ENCODE measurements around the gene UBE2L6. TPM values are rescaled to one million over a fixed set of nuclear protein-coding genes. Genes with fewer than 3 reads are reported as not detected.

Gene UBE2L6
- polyA plus RNA-seq, 3 donors = 101 to 284 (median 268) TPM

DNA sequence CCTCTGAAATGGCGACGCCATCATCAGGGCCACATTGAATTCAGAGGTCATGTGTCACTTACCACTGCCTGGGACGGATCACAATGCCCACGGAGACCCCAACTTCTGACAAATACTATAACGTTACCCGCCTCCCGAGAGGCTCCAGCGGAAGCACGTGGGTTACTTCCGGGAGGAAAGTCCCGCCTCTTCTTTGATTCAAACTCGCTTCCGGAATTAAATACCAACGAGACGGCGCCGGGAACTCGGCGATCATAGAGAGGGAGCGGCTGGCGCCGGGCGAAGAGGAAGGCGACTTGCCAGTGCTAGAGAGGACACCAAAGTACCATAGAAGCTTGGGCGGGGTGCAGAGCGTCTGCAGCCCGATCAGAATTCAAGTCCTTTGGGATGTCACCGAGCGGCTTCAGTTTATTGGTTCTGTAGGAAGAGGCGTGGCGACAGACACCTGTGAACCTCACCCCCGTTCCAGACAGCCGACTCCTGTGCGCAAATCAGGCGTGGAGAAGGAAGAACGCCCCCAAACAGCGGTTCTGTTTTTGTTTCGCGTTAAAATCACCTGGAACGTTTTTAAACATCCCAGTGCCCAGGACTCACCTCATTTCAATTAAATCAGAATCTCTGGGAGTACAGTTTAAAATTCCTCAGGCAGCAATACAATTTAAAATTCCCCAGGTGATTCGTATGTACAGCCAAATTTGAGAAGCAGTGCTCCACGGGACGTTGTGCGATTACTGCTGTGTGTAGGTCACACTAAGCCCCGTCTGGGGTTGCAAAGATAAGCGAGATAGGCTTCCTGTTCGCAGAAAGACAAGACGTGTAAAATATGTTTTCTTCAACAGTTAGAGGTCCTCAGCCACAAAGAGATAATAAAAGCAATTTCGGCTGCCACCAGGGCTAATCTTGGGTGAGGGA, 36.6 kb downstream of the UBE2L6 start, which contains the start of gene TIMM10:
Gene TIMM10, minus strand, starts transcription at position 159 of the 912 bp plus-strand sequence. CDS start 565 bp downstream, outside the sequence.
- intact Hi-C loops (cut with micrococcal nuclease) = loop anchor here in 1 of 2 donors (10.0 kb wide), 1 partner anchor 174 kb away; no protein-coding TSS in a partner anchor
- Histone ChIP-seq H4K20me1 (ENCODE audit: insufficient read depth, low read length) (no peaks in the 10 kb centered on the region), H3K4me1 (ENCODE audit: control insufficient read depth in 1 of 2, insufficient read depth in 2 of 2, low read length in 2 of 2) (peaks cover 23 to 27% of the 10 kb centered on the region in 2 donors), H3K36me3 (replicated peaks in 1 of 2; ENCODE audit: control insufficient read depth in 1 of 2, insufficient read depth in 2 of 2, low read length in 2 of 2) (peaks cover 5 to 8% of the 10 kb centered on the region in 2 donors), H2AFZ (ENCODE audit: insufficient read depth, low read depth, low read length, poor library complexity, severe bottlenecking) (peak within 1 kb of the TSS; percentile 90), H3K27ac (ENCODE audit: low read depth in 1 of 2, low read length in 2 of 2) (peak within 1 kb of the TSS; percentile 32 to 91), H3K4me3 (replicated peaks in 1 of 3; ENCODE audit: low read depth in 2 of 3, low read length in 3 of 3) (peak within 1 kb of the TSS; percentile 79 to 98 (median 80)), H3K9ac (ENCODE audit: insufficient read depth, low read length, poor library complexity, severe bottlenecking) (peak within 1 kb of the TSS; percentile 73), H3K9me3 (replicated peaks in 1 of 2; ENCODE audit: control insufficient read depth in 1 of 2, insufficient read depth in 1 of 2, low read length in 2 of 2) (no peaks in the 10 kb centered on the region), H3K4me2 (replicated peaks; ENCODE audit: extremely low read depth, low read length, poor library complexity, severe bottlenecking) (peak within 1 kb of the TSS; percentile 98), H3K27me3 (ENCODE audit: control insufficient read depth in 2 of 2, insufficient read depth in 2 of 2, low read length in 2 of 2) (no peaks in the 10 kb centered on the region), H3K79me2 (ENCODE audit: insufficient read depth, low read length) (peaks cover 23% of the 10 kb centered on the region)
- peaks cover 18% of the 10 kb centered on the region for H3K4me1 Mint-ChIP-seq
- no peaks in the 10 kb centered on the region for H3K9me3 Mint-ChIP-seq
- under 1% methylated on average over 40 of the region's 49 CpGs for WGBS (ENCODE audit: insufficient coverage)
- H3K27me3 Mint-ChIP-seq (ENCODE audit: low read depth in 3 of 3) = peaks cover 0 to 3% (median 0%) of the 10 kb centered on the region in 3 donors
- DNase-seq = peak; percentile 86 to 92 (median 87)
- H3K27ac Mint-ChIP-seq = peak within 1 kb of the TSS; percentile 79 to 93 (median 89)
- peaks cover 12 to 13% of the 10 kb centered on the region in 2 donors for H3K36me3 Mint-ChIP-seq
- peak within 1 kb of the TSS; percentile 95 to 98 for H3K4me3 Mint-ChIP-seq
- TF ChIP-seq CTCF (IDR thresholded peaks at IDR 0.05) = no peak

GRCh38 chr11:57530215-57530595, 37.3 kb downstream of the UBE2L6 start:
- peak overlapping the region; percentile 79 to 93 (median 89) for H3K27ac Mint-ChIP-seq
- peaks cover 18% of the 10 kb centered on the region for H3K4me1 Mint-ChIP-seq
- DNase-seq = no peak
- no peaks in the 10 kb centered on the region for H4K20me1 ChIP-seq (ENCODE audit: insufficient read depth, low read length)
- peak overlapping the region; percentile 90 for H2AFZ ChIP-seq (ENCODE audit: insufficient read depth, low read depth, low read length, poor library complexity, severe bottlenecking)
- H3K27me3 ChIP-seq (ENCODE audit: control insufficient read depth in 2 of 2, insufficient read depth in 2 of 2, low read length in 2 of 2) = no peaks in the 10 kb centered on the region
- TF ChIP-seq CTCF (IDR thresholded peaks at IDR 0.05) = no peak
- H3K4me3 Mint-ChIP-seq = peak overlapping the region; percentile 95 to 98
- H3K36me3 Mint-ChIP-seq = peaks cover 12 to 16% of the 10 kb centered on the region in 2 donors
- intact Hi-C loops (cut with micrococcal nuclease) = loop anchor here in 1 of 2 donors (10.0 kb wide), 1 partner anchor 175 kb away; no protein-coding TSS in a partner anchor
- peaks cover 0 to 3% (median 0%) of the 10 kb centered on the region in 3 donors for H3K27me3 Mint-ChIP-seq (ENCODE audit: low read depth in 3 of 3)
- H3K9ac ChIP-seq (ENCODE audit: insufficient read depth, low read length, poor library complexity, severe bottlenecking) = peak overlapping the region; percentile 73
- peaks cover 23 to 27% of the 10 kb centered on the region in 2 donors for H3K4me1 ChIP-seq (ENCODE audit: control insufficient read depth in 1 of 2, insufficient read depth in 2 of 2, low read length in 2 of 2)
- peaks cover 0 to 1% (median 0%) of the 10 kb centered on the region in 7 donors for H3K9me3 Mint-ChIP-seq
- peak overlapping the region; percentile 79 to 98 (median 80) for H3K4me3 ChIP-seq (replicated peaks in 1 of 3; ENCODE audit: low read depth in 2 of 3, low read length in 3 of 3)
- peak overlapping the region; percentile 98 for H3K4me2 ChIP-seq (replicated peaks; ENCODE audit: extremely low read depth, low read length, poor library complexity, severe bottlenecking)
- H3K79me2 ChIP-seq (ENCODE audit: insufficient read depth, low read length) = peaks cover 23% of the 10 kb centered on the region
- H3K36me3 ChIP-seq (replicated peaks in 1 of 2; ENCODE audit: control insufficient read depth in 1 of 2, insufficient read depth in 2 of 2, low read length in 2 of 2) = peaks cover 5 to 8% of the 10 kb centered on the region in 2 donors
- H3K27ac ChIP-seq (ENCODE audit: low read depth in 1 of 2, low read length in 2 of 2) = peak overlapping the region; percentile 32 to 91
- no peaks in the 10 kb centered on the region for H3K9me3 ChIP-seq (replicated peaks in 1 of 2; ENCODE audit: control insufficient read depth in 1 of 2, insufficient read depth in 1 of 2, low read length in 2 of 2)
- WGBS (ENCODE audit: insufficient coverage) = 2% methylated on average over 17 of the region's 17 CpGs

All from CD14-positive monocyte (primary cell).